HuH-7.5 (cell line): ENCODE results near the gene ATP11A.
"Not testable (repeated sequence)": the region's sequence is repeated elsewhere in the genome, so short reads cannot be mapped to it uniquely, and the experiment has no call there.

ENCODE experiments used
- DNase-seq: peaks from one replicate; pipeline ENCODE4 v3.0.0; 2011; ENCODE audit warnings: low spot score

Gene ATP11A

GRCh38 chr13:112692586-112692985, 2.7 kb downstream of the ATP11A start:
- DNase-seq = no peak

GRCh38 chr13:112693831-112694497, 4.1 kb downstream of the ATP11A start:
- no peak for DNase-seq

- DNase-seq = no peak
These were observed 5.3 kb downstream of the ATP11A start for GRCh38 chr13:112695121-112695520.

DNA sequence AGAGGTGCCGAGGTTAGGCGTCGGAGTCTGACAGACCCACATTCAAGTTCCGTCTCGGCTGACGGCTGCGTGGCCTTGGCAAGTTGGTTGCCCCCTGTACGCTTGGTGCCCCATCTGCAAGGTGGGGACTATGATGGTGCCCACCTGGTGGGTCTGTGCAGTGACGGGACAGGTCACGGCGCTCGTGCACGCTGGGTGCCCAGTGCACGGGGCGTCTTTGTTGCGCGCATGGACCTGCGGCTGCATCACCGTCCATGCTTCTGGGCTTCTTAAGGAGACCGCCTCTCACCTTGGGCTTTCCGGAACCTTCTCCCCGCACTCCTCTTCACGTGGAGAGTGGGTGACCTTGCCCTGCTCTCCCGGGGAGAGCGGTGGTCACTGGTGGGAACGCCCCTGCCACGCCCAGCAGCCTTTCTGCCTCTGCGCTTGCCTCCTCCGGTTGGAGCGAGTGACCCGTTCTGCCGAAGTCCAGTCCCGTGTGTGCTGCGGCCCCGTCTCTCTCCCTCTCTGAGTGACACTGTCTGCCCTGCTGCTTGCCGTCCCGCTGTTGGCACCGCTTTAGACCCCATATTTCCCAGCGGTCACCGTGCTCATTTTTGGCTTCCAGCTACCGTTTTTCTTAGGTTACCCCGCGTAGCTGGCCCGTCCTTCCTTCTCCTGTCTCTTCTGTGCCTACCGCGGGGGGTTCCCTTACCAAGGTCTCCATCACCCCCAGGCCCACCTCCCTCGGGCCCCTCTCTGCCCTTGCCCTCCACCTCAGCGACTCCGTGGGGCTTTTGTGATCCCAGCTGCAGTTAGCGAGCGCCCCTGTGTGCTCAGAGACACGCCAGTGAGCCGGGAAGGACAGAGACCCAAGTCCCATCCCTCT, 6.4 kb downstream of the ATP11A start:
- DNase-seq = no peak

DNA sequence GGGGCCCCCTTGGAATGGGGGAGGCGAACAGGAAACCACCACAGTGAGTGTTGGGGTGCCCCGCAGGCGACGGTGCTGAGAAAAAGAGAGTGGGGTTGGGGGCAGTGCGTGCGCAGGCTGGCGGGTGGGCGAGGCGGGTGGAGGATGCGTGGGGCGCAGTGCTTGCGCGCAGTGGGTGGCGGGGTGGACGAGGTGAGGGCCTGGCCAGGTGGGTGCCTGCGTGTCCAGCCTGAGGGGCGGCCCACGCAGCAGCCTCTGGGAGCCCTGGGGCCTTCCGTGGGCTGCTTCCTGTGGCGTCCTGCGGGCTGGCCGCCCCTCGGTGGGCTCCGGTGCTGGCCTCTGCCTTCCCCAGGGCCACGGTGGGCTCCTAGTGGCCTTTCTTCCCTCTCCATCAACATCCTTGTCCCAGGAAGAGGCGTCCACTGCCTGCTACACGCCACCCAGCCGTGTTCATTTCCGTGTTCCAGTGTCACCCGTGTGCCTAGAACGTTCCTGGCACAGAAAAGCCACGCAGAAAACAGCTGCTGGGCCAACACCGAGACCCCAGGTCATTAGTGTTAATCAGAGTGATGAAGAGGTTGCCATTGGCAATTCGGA, 7.1 kb downstream of the ATP11A start:
- DNase-seq = no peak

- no peak for DNase-seq
These were observed 8.2 kb downstream of the ATP11A start for GRCh38 chr13:112697756-112698655.

GRCh38 chr13:112699322-112699918, 9.6 kb downstream of the ATP11A start:
- DNase-seq = no peak

DNA sequence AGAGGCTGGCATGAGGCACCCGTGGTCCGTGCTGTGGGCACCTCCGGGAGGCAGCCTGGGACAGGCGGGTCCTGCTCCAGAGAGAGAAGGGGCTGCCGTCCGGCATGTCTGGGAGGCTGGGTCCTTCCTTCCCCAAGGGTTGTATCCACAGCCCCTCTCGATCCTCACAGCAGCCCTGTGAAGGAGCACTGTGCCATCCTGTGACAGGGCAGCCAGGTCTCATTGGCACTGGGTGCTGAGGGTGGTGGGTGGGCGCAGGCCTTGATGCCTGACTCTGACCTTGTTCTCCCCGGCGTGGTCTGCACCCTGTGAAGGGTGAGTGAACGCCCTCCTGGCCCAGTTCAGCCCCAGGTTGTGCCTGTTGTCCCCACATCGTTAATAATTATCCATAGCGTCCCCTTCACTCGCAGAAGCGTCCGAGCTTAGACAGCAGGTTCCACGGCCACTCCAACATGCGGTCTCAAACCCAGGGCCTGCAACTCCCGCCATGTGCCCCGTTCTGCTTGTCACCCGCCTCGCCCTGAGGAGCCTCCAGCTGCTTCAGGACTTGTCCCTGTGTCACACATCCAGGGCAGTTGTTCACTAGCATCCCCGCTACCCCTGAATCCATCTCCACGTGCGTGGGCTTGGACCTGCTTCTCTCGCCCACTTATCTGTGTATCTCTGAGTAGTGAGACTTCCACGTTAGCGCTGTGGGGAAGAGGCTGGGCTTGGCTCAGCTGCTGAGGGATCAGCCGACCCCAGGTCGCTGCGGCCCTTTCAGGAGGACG, 10.6 kb downstream of the ATP11A start:
- no peak for DNase-seq

GRCh38 chr13:112702341-112702985, 12.6 kb downstream of the ATP11A start:
- no peak for DNase-seq

- DNase-seq = no peak
These were observed 13.1 kb downstream of the ATP11A start for GRCh38 chr13:112702986-112703379.

GRCh38 chr13:112703449-112704284, 13.8 kb downstream of the ATP11A start:
- no peak for DNase-seq

GRCh38 chr13:112704308-112705145, 14.7 kb downstream of the ATP11A start:
- no peak for DNase-seq

DNA sequence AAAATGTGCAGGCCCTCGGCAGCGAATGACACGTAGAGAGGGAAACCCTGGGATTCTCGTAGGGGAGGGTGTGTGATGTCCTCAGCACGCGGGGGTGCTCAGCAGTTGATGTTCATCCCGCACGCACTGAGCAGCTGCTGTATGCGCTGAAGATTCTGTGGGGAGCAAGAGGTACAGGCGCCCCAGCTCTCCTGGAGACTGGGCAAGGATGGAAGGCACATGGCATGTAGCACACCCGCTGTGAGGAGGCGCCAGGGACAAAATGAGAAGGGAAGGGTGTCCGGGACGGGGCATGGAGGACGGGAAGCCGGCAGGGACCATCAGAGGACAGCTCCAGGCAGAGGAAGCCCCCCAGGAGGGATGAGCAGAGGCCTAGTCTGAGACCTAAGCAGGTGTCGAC, 15.4 kb downstream of the ATP11A start:
- DNase-seq = no peak

DNA sequence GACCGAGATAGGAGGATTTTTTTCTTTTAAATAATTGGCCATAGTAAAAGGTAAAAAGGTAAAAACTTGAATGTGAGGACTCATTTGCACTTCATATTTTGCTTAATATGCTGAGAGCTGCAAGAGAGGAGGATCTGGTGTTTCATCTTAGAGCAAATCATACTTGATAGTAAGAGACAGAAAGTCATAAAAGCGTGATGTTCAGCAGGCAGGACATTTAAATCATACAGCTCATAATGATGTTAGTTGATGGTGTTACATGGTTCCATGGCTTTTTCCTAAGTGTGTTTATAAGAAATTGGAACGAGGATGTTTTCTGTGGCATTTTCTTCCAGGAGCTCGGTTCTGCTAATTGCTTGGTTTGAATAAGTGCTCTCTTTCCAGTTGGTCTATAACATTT, 16.3 kb downstream of the ATP11A start:
- no peak for DNase-seq

DNA sequence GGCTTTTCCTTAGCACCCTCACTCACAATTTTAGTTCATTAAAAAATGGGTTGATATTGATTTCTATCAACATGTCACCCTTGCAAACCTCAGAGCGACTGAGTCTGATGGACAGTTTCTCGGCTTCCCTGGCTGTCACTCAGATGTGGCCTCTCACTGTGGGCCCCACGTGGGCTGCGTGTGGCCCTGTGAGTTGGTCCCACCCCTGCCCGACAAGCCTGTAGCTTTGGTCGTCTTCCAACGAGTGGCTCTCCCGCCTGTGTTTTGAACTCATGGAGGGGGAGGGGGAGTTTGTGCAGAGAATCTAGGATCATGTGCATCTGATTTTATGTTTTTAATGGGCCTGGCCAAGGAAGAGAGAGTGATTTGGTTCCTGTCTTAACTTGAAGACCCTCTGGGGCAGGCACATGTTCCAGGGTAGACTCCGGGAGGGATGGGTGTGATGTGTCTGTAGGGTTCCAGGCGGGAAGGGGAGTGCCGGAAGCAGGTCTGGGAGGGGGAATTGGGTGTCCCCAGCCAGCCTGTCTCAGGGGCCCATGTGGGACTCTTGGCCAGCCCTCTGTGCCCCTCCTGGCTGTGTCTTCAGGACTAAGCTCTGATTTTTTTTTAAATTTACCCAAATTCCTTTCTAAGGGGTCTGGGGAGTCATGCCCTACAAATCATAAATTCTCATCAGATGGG, 18.9 kb downstream of the ATP11A start:
- no peak for DNase-seq

GRCh38 chr13:112709316-112709715, 19.5 kb downstream of the ATP11A start:
- not testable (repeated sequence) for DNase-seq

DNA sequence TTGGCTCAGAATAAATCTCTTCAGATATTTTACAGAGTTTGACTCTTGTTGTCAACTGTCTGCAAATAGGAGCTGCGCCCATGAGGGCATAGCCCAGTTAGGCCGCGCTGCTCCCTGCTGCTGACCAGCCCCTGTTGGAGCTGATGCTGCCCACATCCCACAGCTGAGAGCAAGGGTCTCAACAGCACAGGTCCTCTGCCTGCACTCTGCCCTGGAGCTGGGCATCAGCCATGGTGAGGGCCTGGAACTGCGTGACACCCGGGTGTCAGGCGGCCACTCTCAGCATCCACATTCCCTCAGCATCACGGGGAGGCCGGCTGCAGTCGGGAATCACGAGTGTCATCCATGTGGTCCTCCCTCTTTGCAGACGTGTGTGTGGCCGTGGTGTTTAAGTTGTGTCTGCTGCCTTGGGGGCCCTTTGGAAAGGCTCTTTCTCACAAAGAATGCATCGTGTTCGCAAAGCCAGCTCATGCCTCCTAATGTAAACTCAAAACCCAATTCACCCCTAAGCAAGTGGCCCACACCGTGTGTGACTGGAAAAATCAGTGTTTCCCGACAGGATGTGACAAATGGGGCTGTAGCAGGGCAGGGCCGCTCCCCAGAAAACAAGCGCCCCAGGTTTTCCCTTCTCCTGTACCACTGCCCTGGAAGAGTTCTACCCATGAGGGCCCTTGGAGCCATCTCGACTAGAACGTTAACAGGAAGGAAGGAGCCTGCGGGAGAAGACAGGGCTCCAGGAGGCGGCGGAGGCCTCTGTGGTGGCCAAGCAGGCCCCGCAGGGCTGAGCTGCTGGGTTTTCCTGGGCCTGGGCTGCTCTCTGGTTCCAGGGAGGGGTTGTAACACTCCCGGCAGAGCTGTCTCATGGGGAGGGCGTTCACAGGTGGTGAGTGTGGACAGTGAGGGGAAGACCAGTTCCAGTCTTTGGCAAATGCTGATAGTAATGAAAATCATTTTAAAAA, 20.3 kb downstream of the ATP11A start:
- DNase-seq = no peak
